GM12878 (cell line): Measurements from ENCODE around the gene PHACTR1. TPM values are rescaled to one million over a fixed set of nuclear protein-coding genes. Genes with fewer than 3 reads are reported as not detected.

Source experiments
- ATAC-seq: fragments of 200-7000 bp; cut with Tn5 transposase; 3 replicates; pipeline ENCODE4 v1.9.1; 2020; ENCODE audit warnings: mild to moderate bottlenecking, moderate library complexity
- BruUV-seq: library from RNA; stranded (reverse); fragments of 400-500 nt; replicated peaks from 2 replicates; lab custom pipeline; 2021; lab: Mats Ljungman, UMichigan
- CTCF ChIA-PET: fragments of 300-600 bp; sonication (Branson Sonifier 250); formaldehyde crosslinking; extraction: SDS; loops from one replicate; lab custom pipeline; 2021; ENCODE audit warnings: inconsistent platforms; lab: Yijun Ruan, JAX
- POLR2A ChIA-PET: fragments of 350-600 bp; formaldehyde crosslinking; extraction: SDS; loops from one replicate; lab custom pipeline; 2021; ENCODE audit warnings: inconsistent platforms; lab: Charles Lee
- RAD21 ChIA-PET: fragments of 300-600 bp; sonication (Branson Sonifier 250); formaldehyde crosslinking; loops from one replicate; lab custom pipeline; 2023; ENCODE audit warnings: antibody characterized with exemption; ENCODE audit not compliant: unreplicated experiment; lab: Charles Lee
- SMC1A ChIA-PET: fragments of 300-600 bp; sonication (Branson Sonifier 250); formaldehyde crosslinking; loops from one replicate; lab custom pipeline; 2023; ENCODE audit not compliant: unreplicated experiment, uncharacterized antibody; lab: Charles Lee
- DNase-seq: peaks from one replicate; pipeline ENCODE4 v3.0.0-alpha.2; 2011; ENCODE audit warnings: low read depth, low spot score
- FAIRE-seq: peaks from 3 replicates; lab custom pipeline; 2011; peaks lifted over from hg19 to GRCh38; lab: Jason Lieb, UNC
- H2AFZ ChIP-seq: 2 replicates; pipeline ENCODE4 v1.6.0; 2011; ENCODE audit warnings: low read depth, low read length, control low read depth; ENCODE audit not compliant: control insufficient read depth
- H3K27ac ChIP-seq: 2 replicates; pipeline ENCODE4 v1.5.1; 2011; ENCODE audit warnings: control low read depth; ENCODE audit not compliant: control insufficient read depth, insufficient read depth
- H3K27me3 ChIP-seq, 2 experiments: replicated peaks in 1 of 2; 2 replicates each; pipeline versions ENCODE4 v1.6.0 to v1.6.1; 2011; ENCODE audit warnings: low read length in 1 of 2; ENCODE audit not compliant: control insufficient read depth in 2 of 2, insufficient read depth in 2 of 2
- H3K36me3 ChIP-seq, 2 experiments: 2 replicates each; pipeline ENCODE4 v1.5.1; 2011; ENCODE audit warnings: low read length in 1 of 2; ENCODE audit not compliant: control insufficient read depth in 2 of 2, insufficient read depth in 2 of 2
- H3K4me1 ChIP-seq: 2 replicates; pipeline ENCODE4 v1.6.1; 2011; ENCODE audit warnings: mild to moderate bottlenecking, low read length, moderate library complexity, mixed read lengths; ENCODE audit not compliant: control insufficient read depth, insufficient read depth
- H3K4me2 ChIP-seq: 2 replicates; pipeline ENCODE4 v1.6.0; 2011; ENCODE audit warnings: control low read depth; ENCODE audit not compliant: control insufficient read depth, insufficient read depth
- H3K4me3 ChIP-seq: fragments of 200-600 bp; sonication (generic); 2 replicates; pipeline ENCODE4 v1.5.1; 2016
- H3K79me2 ChIP-seq: 2 replicates; pipeline ENCODE4 v1.6.0; 2011; ENCODE audit warnings: low read length; ENCODE audit not compliant: control insufficient read depth, insufficient read depth
- H3K9ac ChIP-seq: 2 replicates; pipeline ENCODE4 v1.8.0; 2011; ENCODE audit warnings: low read length, control low read depth, mixed read lengths; ENCODE audit not compliant: control insufficient read depth, insufficient read depth
- H3K9me3 ChIP-seq: replicated peaks from 3 replicates; pipeline ENCODE4 v1.5.1; 2011; ENCODE audit warnings: mild to moderate bottlenecking, low read length; ENCODE audit not compliant: control insufficient read depth, insufficient read depth
- H4K20me1 ChIP-seq: 2 replicates; pipeline ENCODE4 v1.6.0; 2011; ENCODE audit not compliant: control insufficient read depth, insufficient read depth
- IRF4 ChIP-seq: IDR thresholded peaks from 2 replicates; pipeline ENCODE4 v1.6.1; 2011; ENCODE audit warnings: low read depth, low read length
- RAD51 ChIP-seq: fragments of 450-650 bp; IDR thresholded peaks from 2 replicates; pipeline ENCODE4 v1.6.1; 2016; ENCODE audit warnings: moderate library complexity, mild to moderate bottlenecking, inconsistent platforms
- REST ChIP-seq: IDR thresholded peaks from 2 replicates; pipeline ENCODE4 v1.6.1; 2012; ENCODE audit warnings: mild to moderate bottlenecking, low read depth, low read length
- SRF ChIP-seq, 2 experiments: IDR thresholded peaks; 2 replicates each; pipeline ENCODE4 v1.6.1; 2011; ENCODE audit warnings: low read depth in 2 of 2, low read length in 2 of 2, mild to moderate bottlenecking in 1 of 2, moderate library complexity in 1 of 2
- TAF1 ChIP-seq: IDR thresholded peaks from 2 replicates; pipeline ENCODE4 v1.6.1; 2011; ENCODE audit warnings: mild to moderate bottlenecking, low read depth, low read length, borderline replicate concordance
- WGBS: methylation state at CpG from one replicate; pipeline ENCODE4 v1.1.6; 2016; ENCODE audit warnings: low lambda C conversion rate; ENCODE audit not compliant: insufficient replicate concordance, insufficient coverage; ENCODE audit errors: missing lambda C conversion rate; 5-methylcytosine and 5-hydroxymethylcytosine counted together
- in situ Hi-C: fragments of 300-500 bp; cut with MboI; formaldehyde crosslinking; loops from 9 replicates; pipeline ENCODE4 v1.14.3; 2018; ENCODE audit warnings: mixed read lengths
- intact Hi-C: fragments of 100-400 bp; cut with micrococcal nuclease; formaldehyde crosslinking; loops from one replicate; pipeline ENCODE4 v1.14.2; 2022; ENCODE audit not compliant: unreplicated experiment
- polyA plus RNA-seq, 11 experiments: library from polyadenylated mRNA; depleted of rRNA in 4 of 11; unstranded in 6 of 11; stranded (reverse) in 5 of 11; fragments of >200 nt; fragmentation: Nextera tagmentation in 4 of 11; fragmentation: Illumina TruSeq in 1 of 11; extraction: Ambion mirVana in 4 of 11; extraction: Trizol in 1 of 11; gene quantifications; 1 replicate in 1 of 11; 2 replicates in 10 of 11; pipeline versions ENCODE4 v1.2.1 to v1.2.3, GENCODE V29; 2011 to 2016; ENCODE audit warnings: inconsistent platforms in 2 of 11, missing spikeins in 2 of 11, low read depth in 1 of 11
- total RNA-seq, 4 experiments: library from RNA; depleted of rRNA in 3 of 4; stranded (reverse); fragments of >200 nt in 3 of 4; fragmentation: Illumina TruSeq in 1 of 4; extraction: Trizol in 1 of 4; gene quantifications; 2 replicates each; pipeline versions ENCODE4 v1.2.1 to v1.2.3, GENCODE V29; 2013 to 2021
- TF ChIP-seq, protein P1 (sequence below): IDR thresholded peaks from 2 replicates; pipeline ENCODE4 v1.6.1; 2012; ENCODE audit warnings: low read length, inconsistent platforms
- TF ChIP-seq, protein P2 (sequence below): IDR thresholded peaks from 2 replicates; pipeline ENCODE4 v1.6.1; 2011; ENCODE audit warnings: mild to moderate bottlenecking, low read depth, low read length, moderate library complexity; ENCODE audit not compliant: insufficient replicate concordance
- TF ChIP-seq, protein P3 (sequence below): fragments of 450-650 bp; IDR thresholded peaks from 2 replicates; pipeline ENCODE4 v1.6.1; 2017; ENCODE audit warnings: antibody characterized with exemption, mild to moderate bottlenecking, moderate library complexity

PHACTR1 gene
- total and polyA plus RNA-seq, 10 of the 15 experiments (the other 5 are each of a cell fraction or from before 2014, with no cell fraction given) = 34.2 to 94.6 (median 62.3) TPM

GRCh38 chr6:12760226-12760625 lies 43.7 kb downstream of the PHACTR1 start:
- H3K4me1 ChIP-seq = no peaks in the 10 kb centered on the region
- H3K27me3 ChIP-seq = no peaks in the 10 kb centered on the region; a peak in 1 of 4 replicates
- TF ChIP-seq, protein P1, sequence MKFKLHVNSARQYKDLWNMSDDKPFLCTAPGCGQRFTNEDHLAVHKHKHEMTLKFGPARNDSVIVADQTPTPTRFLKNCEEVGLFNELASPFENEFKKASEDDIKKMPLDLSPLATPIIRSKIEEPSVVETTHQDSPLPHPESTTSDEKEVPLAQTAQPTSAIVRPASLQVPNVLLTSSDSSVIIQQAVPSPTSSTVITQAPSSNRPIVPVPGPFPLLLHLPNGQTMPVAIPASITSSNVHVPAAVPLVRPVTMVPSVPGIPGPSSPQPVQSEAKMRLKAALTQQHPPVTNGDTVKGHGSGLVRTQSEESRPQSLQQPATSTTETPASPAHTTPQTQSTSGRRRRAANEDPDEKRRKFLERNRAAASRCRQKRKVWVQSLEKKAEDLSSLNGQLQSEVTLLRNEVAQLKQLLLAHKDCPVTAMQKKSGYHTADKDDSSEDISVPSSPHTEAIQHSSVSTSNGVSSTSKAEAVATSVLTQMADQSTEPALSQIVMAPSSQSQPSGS = no peak
- H4K20me1 ChIP-seq = no peaks in the 10 kb centered on the region
- no peak overlapping the region for H3K4me3 ChIP-seq
- ChIA-PET SMC1A (no interaction called here), RAD21 (no interaction called here), POLR2A (no interaction called here), CTCF (no interaction called here)
- no peaks in the 10 kb centered on the region for H3K9me3 ChIP-seq
- no peaks in the 10 kb centered on the region for H3K79me2 ChIP-seq
- DNase-seq = no peak
- no peaks in the 10 kb centered on the region for H3K36me3 ChIP-seq
- no peak overlapping the region for H3K27ac ChIP-seq
- no TSS peak for BruUV-seq
- intact Hi-C loops (no loop called here), in situ Hi-C loops (no loop called here)
- H3K9ac ChIP-seq = no peak overlapping the region
- no peak for FAIRE-seq
- H2AFZ ChIP-seq = no peak overlapping the region
- 54% methylated on average over 3 of the region's 3 CpGs for WGBS
- ATAC-seq = no peak
- no peak overlapping the region for H3K4me2 ChIP-seq

- no peak overlapping the region for H3K4me2 ChIP-seq
- FAIRE-seq = no peak
- ATAC-seq = no peak
- no peaks in the 10 kb centered on the region for H3K79me2 ChIP-seq
- no peak for DNase-seq
- intact Hi-C loops (no loop called here), in situ Hi-C loops (no loop called here)
- no peak overlapping the region for H3K9ac ChIP-seq
- H3K4me1 ChIP-seq = no peaks in the 10 kb centered on the region
- POLR2A ChIA-PET = no interaction called here
- CTCF ChIA-PET = interaction anchor here (0.8 kb wide), 1 partner anchor 22 kb away, joined by 3 read pairs; no protein-coding TSS in a partner anchor
- 20% methylated on average over 3 of the region's 3 CpGs for WGBS
- no TSS peak for BruUV-seq
- H3K27ac ChIP-seq = no peak overlapping the region
- no peaks in the 10 kb centered on the region for H4K20me1 ChIP-seq
- no peaks in the 10 kb centered on the region for H3K36me3 ChIP-seq
- SMC1A ChIA-PET = no interaction called here
- RAD21 ChIA-PET = no interaction called here
- H3K9me3 ChIP-seq = no peaks in the 10 kb centered on the region
- H3K27me3 ChIP-seq = no peaks in the 10 kb centered on the region; a peak in 1 of 4 replicates
- no peak overlapping the region for H3K4me3 ChIP-seq
- no peak for TF ChIP-seq REST
- no peak for TF ChIP-seq TAF1
- TF ChIP-seq IRF4 = no peak
- TF ChIP-seq, protein P2, sequence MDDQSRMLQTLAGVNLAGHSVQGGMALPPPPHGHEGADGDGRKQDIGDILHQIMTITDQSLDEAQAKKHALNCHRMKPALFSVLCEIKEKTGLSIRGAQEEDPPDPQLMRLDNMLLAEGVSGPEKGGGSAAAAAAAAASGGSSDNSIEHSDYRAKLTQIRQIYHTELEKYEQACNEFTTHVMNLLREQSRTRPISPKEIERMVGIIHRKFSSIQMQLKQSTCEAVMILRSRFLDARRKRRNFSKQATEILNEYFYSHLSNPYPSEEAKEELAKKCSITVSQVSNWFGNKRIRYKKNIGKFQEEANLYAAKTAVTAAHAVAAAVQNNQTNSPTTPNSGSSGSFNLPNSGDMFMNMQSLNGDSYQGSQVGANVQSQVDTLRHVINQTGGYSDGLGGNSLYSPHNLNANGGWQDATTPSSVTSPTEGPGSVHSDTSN = no peak
- TF ChIP-seq, protein P3, sequence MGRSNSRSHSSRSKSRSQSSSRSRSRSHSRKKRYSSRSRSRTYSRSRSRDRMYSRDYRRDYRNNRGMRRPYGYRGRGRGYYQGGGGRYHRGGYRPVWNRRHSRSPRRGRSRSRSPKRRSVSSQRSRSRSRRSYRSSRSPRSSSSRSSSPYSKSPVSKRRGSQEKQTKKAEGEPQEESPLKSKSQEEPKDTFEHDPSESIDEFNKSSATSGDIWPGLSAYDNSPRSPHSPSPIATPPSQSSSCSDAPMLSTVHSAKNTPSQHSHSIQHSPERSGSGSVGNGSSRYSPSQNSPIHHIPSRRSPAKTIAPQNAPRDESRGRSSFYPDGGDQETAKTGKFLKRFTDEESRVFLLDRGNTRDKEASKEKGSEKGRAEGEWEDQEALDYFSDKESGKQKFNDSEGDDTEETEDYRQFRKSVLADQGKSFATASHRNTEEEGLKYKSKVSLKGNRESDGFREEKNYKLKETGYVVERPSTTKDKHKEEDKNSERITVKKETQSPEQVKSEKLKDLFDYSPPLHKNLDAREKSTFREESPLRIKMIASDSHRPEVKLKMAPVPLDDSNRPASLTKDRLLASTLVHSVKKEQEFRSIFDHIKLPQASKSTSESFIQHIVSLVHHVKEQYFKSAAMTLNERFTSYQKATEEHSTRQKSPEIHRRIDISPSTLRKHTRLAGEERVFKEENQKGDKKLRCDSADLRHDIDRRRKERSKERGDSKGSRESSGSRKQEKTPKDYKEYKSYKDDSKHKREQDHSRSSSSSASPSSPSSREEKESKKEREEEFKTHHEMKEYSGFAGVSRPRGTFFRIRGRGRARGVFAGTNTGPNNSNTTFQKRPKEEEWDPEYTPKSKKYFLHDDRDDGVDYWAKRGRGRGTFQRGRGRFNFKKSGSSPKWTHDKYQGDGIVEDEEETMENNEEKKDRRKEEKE = no peak
- no peak for TF ChIP-seq RAD51
- TF ChIP-seq SRF (IDR thresholded peaks at IDR 0.05; ENCODE audit: low read depth in 2 of 2, low read length in 2 of 2) = no peak
- no peak overlapping the region for H2AFZ ChIP-seq
Measured at GRCh38 chr6:12760911-12761310, 44.3 kb downstream of the PHACTR1 start.
